MM.1S (cell line): Measurements from ENCODE around the gene POPDC2.

ENCODE experiments used
- EZH2 ChIP-seq: fragments of 300-600 bp; sonication (generic); optimal IDR thresholded peaks from 2 replicates; pipeline ENCODE3; 2017; ENCODE audit warnings: low read depth, mild to moderate bottlenecking, antibody characterized with exemption, low read length, mixed read lengths
- EZH2phosphoT487 ChIP-seq: fragments of 300-600 bp; sonication (generic); IDR thresholded peaks from 2 replicates; pipeline ENCODE4 v1.6.1; 2018; ENCODE audit warnings: antibody characterized with exemption, low read length
- TF ChIP-seq, protein P1 (sequence below): fragments of 300-600 bp; sonication (generic); IDR thresholded peaks from 2 replicates; pipeline ENCODE4 v1.5.1; 2016; ENCODE audit warnings: antibody characterized with exemption, low read length, mixed read lengths

DNA sequence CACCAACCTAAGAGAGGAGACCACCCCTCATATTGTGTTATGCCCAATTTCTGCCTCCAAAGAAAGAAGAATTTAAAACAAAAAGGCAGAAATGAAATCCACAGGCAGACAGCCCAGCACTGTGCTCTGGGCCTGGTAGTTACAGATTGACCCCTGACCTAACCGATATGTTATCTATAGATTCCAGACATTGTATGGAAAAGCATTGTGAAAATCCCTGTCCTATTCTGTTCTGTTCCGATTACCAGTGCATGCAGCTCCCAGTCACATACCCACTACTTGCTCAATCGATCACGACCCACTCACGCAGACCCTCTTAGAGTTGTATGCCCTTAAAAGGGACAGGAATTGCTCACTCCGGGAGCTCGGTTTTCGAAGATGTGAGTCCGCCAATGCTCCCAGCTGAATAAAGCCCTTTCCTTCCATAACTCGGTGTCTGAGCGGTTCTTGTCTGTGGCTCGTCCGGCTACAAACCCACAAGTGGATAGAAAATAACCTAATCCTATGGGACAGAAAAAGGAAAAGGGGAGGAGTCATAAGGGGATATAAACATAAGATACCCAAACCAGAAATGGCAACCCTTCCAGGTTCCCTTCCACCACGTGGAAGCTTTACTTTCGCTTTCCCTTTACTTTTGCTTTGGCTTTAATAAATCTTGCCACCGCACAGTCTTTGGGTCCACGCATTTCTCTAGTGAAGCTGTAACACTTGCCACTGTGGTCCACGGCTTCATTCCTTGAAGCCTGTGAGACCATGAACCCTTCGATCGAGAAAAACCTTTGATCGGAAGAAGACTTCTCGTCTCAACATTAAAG lies 40.7 kb upstream of the POPDC2 start:
- TF ChIP-seq EZH2 (no peak), EZH2phosphoT487 (no peak)
- TF ChIP-seq, protein P1, sequence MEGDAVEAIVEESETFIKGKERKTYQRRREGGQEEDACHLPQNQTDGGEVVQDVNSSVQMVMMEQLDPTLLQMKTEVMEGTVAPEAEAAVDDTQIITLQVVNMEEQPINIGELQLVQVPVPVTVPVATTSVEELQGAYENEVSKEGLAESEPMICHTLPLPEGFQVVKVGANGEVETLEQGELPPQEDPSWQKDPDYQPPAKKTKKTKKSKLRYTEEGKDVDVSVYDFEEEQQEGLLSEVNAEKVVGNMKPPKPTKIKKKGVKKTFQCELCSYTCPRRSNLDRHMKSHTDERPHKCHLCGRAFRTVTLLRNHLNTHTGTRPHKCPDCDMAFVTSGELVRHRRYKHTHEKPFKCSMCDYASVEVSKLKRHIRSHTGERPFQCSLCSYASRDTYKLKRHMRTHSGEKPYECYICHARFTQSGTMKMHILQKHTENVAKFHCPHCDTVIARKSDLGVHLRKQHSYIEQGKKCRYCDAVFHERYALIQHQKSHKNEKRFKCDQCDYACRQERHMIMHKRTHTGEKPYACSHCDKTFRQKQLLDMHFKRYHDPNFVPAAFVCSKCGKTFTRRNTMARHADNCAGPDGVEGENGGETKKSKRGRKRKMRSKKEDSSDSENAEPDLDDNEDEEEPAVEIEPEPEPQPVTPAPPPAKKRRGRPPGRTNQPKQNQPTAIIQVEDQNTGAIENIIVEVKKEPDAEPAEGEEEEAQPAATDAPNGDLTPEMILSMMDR: no peak
